ENCODE results near the gene METTL18.
"Not testable (repeated sequence)": the region's sequence is repeated elsewhere in the genome, so short reads cannot be mapped to it uniquely, and the experiment has no call there.

The METTL18 gene

GRCh38 chr1:169794530-169795416 is at the start of gene METTL18:
TSS of gene METTL18 (minus strand) at chr1:169794907. CDS start at chr1:169793695, 1,212 bp downstream.
- DNase-seq: peak; percentile 93

- DNase-seq: no peak
Measured at GRCh38 chr1:169838942-169839341, 44.2 kb upstream of the METTL18 start.

- DNase-seq: no peak
Measured at GRCh38 chr1:169836198-169836597, 41.5 kb upstream of the METTL18 start.

GRCh38 chr1:169835647-169836046 is 40.9 kb upstream of the METTL18 start:
- DNase-seq: no peak

- no peak for DNase-seq
Measured at GRCh38 chr1:169834869-169835268, 40.2 kb upstream of the METTL18 start.

- DNase-seq: no peak
Measured at GRCh38 chr1:169833179-169833901, 38.6 kb upstream of the METTL18 start.

- DNase-seq: no peak
Measured at GRCh38 chr1:169829671-169830070, 35.0 kb upstream of the METTL18 start.

GRCh38 chr1:169824153-169824552 is 29.4 kb upstream of the METTL18 start:
- no peak for DNase-seq

- no peak for DNase-seq
Measured at GRCh38 chr1:169821500-169821899, 26.8 kb upstream of the METTL18 start.

GRCh38 chr1:169816617-169817016 is 21.9 kb upstream of the METTL18 start:
- no peak for DNase-seq

- no peak for DNase-seq
Measured at GRCh38 chr1:169814265-169814664, 19.6 kb upstream of the METTL18 start.

GRCh38 chr1:169812131-169812530 is 17.4 kb upstream of the METTL18 start:
- DNase-seq: no peak

- not testable (repeated sequence) for DNase-seq
Measured at GRCh38 chr1:169811418-169812035, 16.8 kb upstream of the METTL18 start.

GRCh38 chr1:169809370-169810095 is 14.8 kb upstream of the METTL18 start:
- DNase-seq: no peak

- DNase-seq: no peak
Measured at GRCh38 chr1:169804941-169805340, 10.2 kb upstream of the METTL18 start.

- DNase-seq: no peak
Measured at GRCh38 chr1:169802888-169803287, 8.2 kb upstream of the METTL18 start.

- no peak for DNase-seq
Measured at GRCh38 chr1:169797281-169797680, 2.6 kb upstream of the METTL18 start.

GRCh38 chr1:169796274-169796810 is 1.6 kb upstream of the METTL18 start:
- DNase-seq: no peak

GRCh38 chr1:169795687-169796086 is 980 bp upstream of the METTL18 start:
- peak; percentile 2 for DNase-seq

- no peak for DNase-seq
Measured at GRCh38 chr1:169793730-169794129, 977 bp downstream of the METTL18 start.

- DNase-seq: no peak
Measured at GRCh38 chr1:169788402-169788801, 6.3 kb downstream of the METTL18 start.

GRCh38 chr1:169786974-169787373 is 7.7 kb downstream of the METTL18 start:
- no peak for DNase-seq

GRCh38 chr1:169785267-169785666 is 9.4 kb downstream of the METTL18 start:
- no peak for DNase-seq
